COLO668 (cell line): ENCODE data around the gene LRRC55.
"Not testable (repeated sequence)": the region's sequence is repeated elsewhere in the genome, so short reads cannot be mapped to it uniquely, and the experiment has no call there.

ENCODE experiments used
- DNase-seq: peaks from one replicate; lab custom pipeline; 2025; ENCODE audit not compliant: unreplicated experiment; lab: John Stamatoyannopoulos, UW

The LRRC55 gene

GRCh38 chr11:57161351-57161750, 20.4 kb upstream of the LRRC55 start:
- DNase-seq: no peak

- no peak for DNase-seq
Measured at GRCh38 chr11:57162179-57162898, 19.4 kb upstream of the LRRC55 start.

- DNase-seq: no peak
Measured at GRCh38 chr11:57163160-57163868, 18.4 kb upstream of the LRRC55 start.

- DNase-seq: no peak
Measured at GRCh38 chr11:57164317-57164716, 17.4 kb upstream of the LRRC55 start.

GRCh38 chr11:57167125-57167846, 14.5 kb upstream of the LRRC55 start:
- no peak for DNase-seq

GRCh38 chr11:57169732-57170313, 11.9 kb upstream of the LRRC55 start:
- DNase-seq: not testable (repeated sequence)

- no peak for DNase-seq
Measured at GRCh38 chr11:57172031-57172430, 9.7 kb upstream of the LRRC55 start.

- no peak for DNase-seq
Measured at GRCh38 chr11:57174656-57175055, 7.1 kb upstream of the LRRC55 start.

- DNase-seq: no peak
Measured at GRCh38 chr11:57175478-57175877, 6.3 kb upstream of the LRRC55 start.

- no peak for DNase-seq
Measured at GRCh38 chr11:57178334-57178733, 3.4 kb upstream of the LRRC55 start.

GRCh38 chr11:57179681-57180080, 2.1 kb upstream of the LRRC55 start:
- no peak for DNase-seq

- no peak for DNase-seq
Measured at GRCh38 chr11:57180081-57180561, 1.6 kb upstream of the LRRC55 start.

GRCh38 chr11:57180964-57181363, 789 bp upstream of the LRRC55 start:
- no peak for DNase-seq

GRCh38 chr11:57182896-57183295, 1.1 kb downstream of the LRRC55 start:
- no peak for DNase-seq

GRCh38 chr11:57190548-57190947, 8.8 kb downstream of the LRRC55 start:
- no peak for DNase-seq

- DNase-seq: no peak
Measured at GRCh38 chr11:57191311-57192219, 9.8 kb downstream of the LRRC55 start.

- no peak for DNase-seq
Measured at GRCh38 chr11:57192316-57192715, 10.6 kb downstream of the LRRC55 start.

GRCh38 chr11:57196596-57196995, 14.8 kb downstream of the LRRC55 start:
- no peak for DNase-seq

- no peak for DNase-seq
Measured at GRCh38 chr11:57197762-57198161, 16.0 kb downstream of the LRRC55 start.

- DNase-seq: no peak
Measured at GRCh38 chr11:57199330-57199729, 17.6 kb downstream of the LRRC55 start.
